Astrocyte (in vitro differentiated cells and primary cell): ENCODE results near the gene GSN. TPM values are rescaled to one million over a fixed set of nuclear protein-coding genes. Genes with fewer than 3 reads are reported as not detected.
A peak's percentile ranks its signal among the peaks of the same experiment; 100 is the strongest.

Source experiments
- DNase-seq: peaks from one replicate; pipeline ENCODE4 v3.0.0-alpha.2; 2010; ENCODE audit warnings: low read depth
- FAIRE-seq: peaks from 2 replicates; lab custom pipeline; 2011; peaks lifted over from hg19 to GRCh38; lab: Jason Lieb, UNC
- H2AFZ ChIP-seq: 2 replicates; pipeline ENCODE4 v1.6.0; 2012; ENCODE audit warnings: low read depth, low read length, inconsistent platforms
- H3K27ac ChIP-seq: 2 replicates; pipeline ENCODE4 v1.5.1; 2011; ENCODE audit warnings: low read depth, low read length, inconsistent platforms
- H3K27me3 ChIP-seq: 2 replicates; pipeline ENCODE4 v1.6.0; 2011; ENCODE audit warnings: low read length, inconsistent platforms; ENCODE audit not compliant: insufficient read depth
- H3K36me3 ChIP-seq: 2 replicates; pipeline ENCODE4 v1.5.1; 2011; ENCODE audit warnings: low read length, inconsistent platforms; ENCODE audit not compliant: insufficient read depth
- H3K4me1 ChIP-seq: 2 replicates; pipeline ENCODE4 v1.5.1; 2011; ENCODE audit warnings: low read length, inconsistent platforms; ENCODE audit not compliant: insufficient read depth
- H3K4me2 ChIP-seq: 2 replicates; pipeline ENCODE4 v1.6.0; 2012; ENCODE audit warnings: low read length, inconsistent platforms
- H3K4me3 ChIP-seq: 2 replicates; pipeline ENCODE4 v1.5.1; 2011; ENCODE audit warnings: low read depth, mild to moderate bottlenecking, low read length, inconsistent platforms; ENCODE audit not compliant: insufficient read depth
- H3K79me2 ChIP-seq: 2 replicates; pipeline ENCODE4 v1.6.0; 2012; ENCODE audit warnings: mild to moderate bottlenecking, low read length, inconsistent platforms; ENCODE audit not compliant: insufficient read depth
- H3K9ac ChIP-seq: 2 replicates; pipeline ENCODE4 v1.6.0; 2012; ENCODE audit warnings: mild to moderate bottlenecking, low read length, inconsistent platforms
- H3K9me3 ChIP-seq: 2 replicates; pipeline ENCODE4 v1.5.1; 2012; ENCODE audit warnings: low read depth, mild to moderate bottlenecking, low read length, inconsistent platforms; ENCODE audit not compliant: insufficient read depth
- H4K20me1 ChIP-seq: 2 replicates; pipeline ENCODE4 v1.6.0; 2012; ENCODE audit warnings: low read length, inconsistent platforms; ENCODE audit not compliant: insufficient read depth
- H3K27ac Mint-ChIP-seq: one replicate; pipeline ENCODE4 v1.8.0; 2021; ENCODE audit warnings: mild to moderate bottlenecking, mixed read lengths; ENCODE audit not compliant: unreplicated experiment
- H3K27me3 Mint-ChIP-seq: one replicate; pipeline ENCODE4 v1.8.0; 2021; ENCODE audit warnings: low read depth, mixed read lengths; ENCODE audit not compliant: unreplicated experiment
- H3K36me3 Mint-ChIP-seq: one replicate; pipeline ENCODE4 v1.8.0; 2021; ENCODE audit warnings: low read depth, mixed read lengths; ENCODE audit not compliant: unreplicated experiment
- H3K4me1 Mint-ChIP-seq: one replicate; pipeline ENCODE4 v1.8.0; 2021; ENCODE audit warnings: low read depth, mixed read lengths; ENCODE audit not compliant: unreplicated experiment
- H3K4me3 Mint-ChIP-seq: one replicate; pipeline ENCODE4 v1.8.0; 2021; ENCODE audit warnings: mild to moderate bottlenecking, moderate library complexity, mixed read lengths; ENCODE audit not compliant: unreplicated experiment
- H3K9me3 Mint-ChIP-seq: one replicate; pipeline ENCODE4 v1.8.0; 2021; ENCODE audit warnings: mild to moderate bottlenecking, mixed read lengths; ENCODE audit not compliant: unreplicated experiment
- CTCF ChIP-seq: IDR thresholded peaks from 2 replicates; pipeline ENCODE4 v1.5.1; 2011; ENCODE audit warnings: low read depth, mild to moderate bottlenecking, inconsistent platforms, low read length, moderate library complexity; ENCODE audit not compliant: insufficient read depth
- EZH2 ChIP-seq: IDR thresholded peaks from 2 replicates; pipeline ENCODE4 v1.6.1; 2012; ENCODE audit warnings: mild to moderate bottlenecking, low read length, inconsistent platforms; ENCODE audit not compliant: insufficient read depth
- total RNA-seq: library from RNA; stranded (reverse); gene quantifications from 2 replicates; pipeline ENCODE4 v1.2.1, GENCODE V29; 2021

The GSN gene
- total RNA-seq, 1 donor from 2014 or later, result 260 TPM

DNA sequence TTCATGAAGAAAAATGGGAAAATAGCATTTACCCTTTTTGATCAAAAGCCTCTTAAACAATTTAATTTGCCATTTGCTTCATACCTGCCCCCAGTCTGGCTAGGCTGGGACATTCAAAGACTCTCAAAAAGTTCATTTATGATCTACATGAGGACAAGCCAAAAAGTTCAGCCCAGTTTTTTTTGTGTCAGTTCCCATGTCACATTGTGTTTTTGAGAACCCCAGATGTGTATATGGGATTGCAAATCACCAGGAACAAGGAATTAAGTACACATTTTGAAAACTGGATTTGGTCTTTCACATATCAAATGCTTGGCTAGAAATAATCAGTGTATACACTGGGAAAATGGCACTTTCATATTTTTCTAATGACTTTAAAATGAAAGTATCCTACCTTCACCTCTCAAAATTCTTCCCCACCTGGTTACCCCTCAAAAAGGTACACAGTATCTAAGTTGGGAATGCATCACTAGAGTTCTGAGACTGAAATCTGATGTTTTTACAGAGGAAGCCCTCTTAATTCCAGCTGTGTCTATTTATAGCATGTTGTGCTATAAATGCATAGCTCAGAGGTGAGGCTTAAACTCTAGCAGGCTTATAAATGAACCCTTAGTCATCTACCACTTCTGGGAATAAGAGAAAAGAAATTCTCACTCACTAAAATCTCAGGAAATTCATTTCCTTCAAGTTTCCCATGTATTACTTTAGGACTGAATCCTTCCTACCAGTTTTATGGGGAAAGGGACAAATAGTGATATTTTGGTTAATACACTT lies 92.8 kb downstream of the GSN start:
- Histone ChIP-seq H3K9ac (peak overlapping the region; percentile 34), H3K79me2 (peaks cover 14% of the 10 kb centered on the region), H3K36me3 (no peaks in the 10 kb centered on the region), H3K27me3 (no peaks in the 10 kb centered on the region), H3K4me3 (no peak overlapping the region), H4K20me1 (no peaks in the 10 kb centered on the region), H3K9me3 (no peaks in the 10 kb centered on the region), H3K27ac (peak overlapping the region; percentile 74), H2AFZ (no peak overlapping the region), H3K4me1 (peaks cover 20% of the 10 kb centered on the region), H3K4me2 (peak overlapping the region; percentile 66)
- Mint-ChIP-seq H3K4me1 (peaks cover 29% of the 10 kb centered on the region), H3K9me3 (no peaks in the 10 kb centered on the region), H3K27me3 (no peaks in the 10 kb centered on the region), H3K36me3 (no peaks in the 10 kb centered on the region), H3K4me3 (no peak overlapping the region), H3K27ac (peak overlapping the region; percentile 72)
- peak; percentile 95 for FAIRE-seq
- DNase-seq, result peak; percentile 90
- TF ChIP-seq EZH2 (no peak), CTCF (no peak)

GRCh38 chr9:121362813-121363621 lies 95.1 kb downstream of the GSN start:
- peak; percentile 83 for FAIRE-seq
- no peaks in the 10 kb centered on the region for H3K27me3 ChIP-seq
- H3K9ac ChIP-seq, result peak overlapping the region; percentile 42
- Mint-ChIP-seq H3K36me3 (no peaks in the 10 kb centered on the region), H3K4me3 (no peak overlapping the region), H3K4me1 (peaks cover 33% of the 10 kb centered on the region), H3K27me3 (no peaks in the 10 kb centered on the region), H3K9me3 (no peaks in the 10 kb centered on the region), H3K27ac (peak overlapping the region; percentile 62)
- peaks cover 14% of the 10 kb centered on the region for H3K79me2 ChIP-seq
- no peak for TF ChIP-seq CTCF
- TF ChIP-seq EZH2, result no peak
- peak overlapping the region; percentile 57 for H3K4me2 ChIP-seq
- peaks cover 20% of the 10 kb centered on the region for H3K4me1 ChIP-seq
- H3K9me3 ChIP-seq, result no peaks in the 10 kb centered on the region
- H4K20me1 ChIP-seq, result no peaks in the 10 kb centered on the region
- peak; percentile 56 for DNase-seq
- no peak overlapping the region for H3K4me3 ChIP-seq
- no peak overlapping the region for H2AFZ ChIP-seq
- peak overlapping the region; percentile 49 for H3K27ac ChIP-seq
- no peaks in the 10 kb centered on the region for H3K36me3 ChIP-seq
